Measurements from ENCODE around the gene CLDN16. TPM values are rescaled to one million over a fixed set of nuclear protein-coding genes. Genes with fewer than 3 reads are reported as not detected.

Gene CLDN16
- total RNA-seq, 4 donors from 2014 or later = 0.27 to 3.3 (median 0.47) TPM

DNA sequence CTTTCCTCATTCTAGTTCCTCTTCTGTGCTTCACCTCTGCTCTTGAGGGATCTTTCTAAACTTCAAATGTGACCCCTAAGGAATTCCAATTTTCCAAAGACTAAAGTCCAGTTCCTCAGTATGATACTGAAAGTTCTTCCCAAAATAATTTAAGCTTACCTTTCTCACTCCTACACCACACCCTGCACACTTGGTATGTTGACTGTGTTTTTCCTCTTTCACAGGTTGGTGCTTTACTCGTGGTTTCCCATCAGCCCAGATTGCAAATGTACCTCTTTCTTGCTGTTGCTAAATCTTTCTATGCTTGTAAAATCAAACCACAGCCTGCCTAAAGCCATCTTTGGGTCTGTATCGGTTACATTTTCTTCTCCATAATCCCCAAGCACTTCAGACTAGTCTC is 30.5 kb upstream of the CLDN16 start:
- no peaks in the 10 kb centered on the region for H3K9me3 ChIP-seq
- peaks cover 0 to 15% of the 10 kb centered on the region in 2 donors for H3K4me1 ChIP-seq
- TF ChIP-seq POLR2A (IDR thresholded peaks at IDR 0.05) = no peak
- TF ChIP-seq, protein P1, sequence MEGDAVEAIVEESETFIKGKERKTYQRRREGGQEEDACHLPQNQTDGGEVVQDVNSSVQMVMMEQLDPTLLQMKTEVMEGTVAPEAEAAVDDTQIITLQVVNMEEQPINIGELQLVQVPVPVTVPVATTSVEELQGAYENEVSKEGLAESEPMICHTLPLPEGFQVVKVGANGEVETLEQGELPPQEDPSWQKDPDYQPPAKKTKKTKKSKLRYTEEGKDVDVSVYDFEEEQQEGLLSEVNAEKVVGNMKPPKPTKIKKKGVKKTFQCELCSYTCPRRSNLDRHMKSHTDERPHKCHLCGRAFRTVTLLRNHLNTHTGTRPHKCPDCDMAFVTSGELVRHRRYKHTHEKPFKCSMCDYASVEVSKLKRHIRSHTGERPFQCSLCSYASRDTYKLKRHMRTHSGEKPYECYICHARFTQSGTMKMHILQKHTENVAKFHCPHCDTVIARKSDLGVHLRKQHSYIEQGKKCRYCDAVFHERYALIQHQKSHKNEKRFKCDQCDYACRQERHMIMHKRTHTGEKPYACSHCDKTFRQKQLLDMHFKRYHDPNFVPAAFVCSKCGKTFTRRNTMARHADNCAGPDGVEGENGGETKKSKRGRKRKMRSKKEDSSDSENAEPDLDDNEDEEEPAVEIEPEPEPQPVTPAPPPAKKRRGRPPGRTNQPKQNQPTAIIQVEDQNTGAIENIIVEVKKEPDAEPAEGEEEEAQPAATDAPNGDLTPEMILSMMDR (IDR thresholded peaks at IDR 0.05) = no peak
- no peak overlapping the region for H3K27ac ChIP-seq
- WGBS, 2 donors = 72 to 88% methylated on average over 2 of the region's 2 CpGs
- DNase-seq = no peak
- intact Hi-C loops (cut with DNase I) = no loop called here
- H3K36me3 ChIP-seq = no peaks in the 10 kb centered on the region
- H3K27me3 ChIP-seq = no peaks in the 10 kb centered on the region
- no peak overlapping the region for H3K4me3 ChIP-seq (replicated peaks in 1 of 3)

DNA sequence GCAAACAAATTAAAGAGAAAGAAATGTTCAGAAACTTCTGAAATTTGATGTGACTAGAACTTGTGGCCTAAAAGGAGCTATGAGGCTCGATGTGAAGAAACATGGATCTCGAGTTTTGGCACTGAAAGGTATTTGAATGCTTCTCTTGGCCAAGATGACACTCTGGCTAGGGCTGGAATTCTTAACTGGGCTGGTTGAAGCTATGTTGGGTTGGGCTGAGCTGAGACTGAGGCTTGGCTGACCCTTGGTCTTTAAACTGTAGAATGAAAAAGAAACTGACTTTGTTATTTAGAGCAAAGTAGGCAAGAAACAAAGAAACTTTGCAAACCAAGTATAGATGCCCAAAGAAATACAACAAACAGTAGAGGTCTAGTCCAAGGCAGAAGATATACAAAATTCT is 28.1 kb upstream of the CLDN16 start:
- Histone ChIP-seq H3K4me1 (peaks cover 0 to 11% of the 10 kb centered on the region in 2 donors), H3K9me3 (no peaks in the 10 kb centered on the region), H3K27ac (no peak overlapping the region), H3K4me3 (replicated peaks in 1 of 3) (no peak overlapping the region), H3K36me3 (no peaks in the 10 kb centered on the region), H3K27me3 (no peaks in the 10 kb centered on the region)
- TF ChIP-seq, protein P1 (IDR thresholded peaks at IDR 0.05) = no peak
- DNase-seq = no peak
- WGBS, 2 donors = 65 to 84% methylated on average over 2 of the region's 2 CpGs
- intact Hi-C loops (cut with DNase I) = no loop called here

DNA sequence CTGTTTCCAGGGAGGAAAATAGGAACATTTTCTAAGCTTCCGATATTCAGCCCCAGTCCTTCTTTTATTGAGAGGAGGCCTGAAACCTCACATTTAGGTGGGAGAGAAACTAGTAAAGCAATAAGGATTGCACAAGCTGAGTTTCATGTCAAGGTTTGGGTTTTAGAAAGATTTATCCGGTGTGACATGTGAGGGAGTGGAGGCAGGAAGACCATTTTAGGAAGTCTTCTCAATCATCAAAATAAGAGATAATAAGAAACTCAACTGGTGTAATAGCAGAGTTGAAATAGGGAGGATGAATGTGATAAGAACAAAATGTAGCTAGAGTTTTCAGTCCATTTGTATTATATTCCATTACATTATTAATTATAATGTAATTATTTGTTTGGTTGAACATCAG is 27.7 kb upstream of the CLDN16 start:
- DNase-seq = no peak
- H3K27ac ChIP-seq = no peak overlapping the region
- TF ChIP-seq, protein P1 (IDR thresholded peaks at IDR 0.05) = no peak
- no peak for TF ChIP-seq POLR2A (IDR thresholded peaks at IDR 0.05)
- H3K9me3 ChIP-seq = no peaks in the 10 kb centered on the region
- peaks cover 0 to 7% of the 10 kb centered on the region in 2 donors for H3K4me1 ChIP-seq
- H3K27me3 ChIP-seq = no peaks in the 10 kb centered on the region
- WGBS, 2 donors = 90% methylated on average over 2 of the region's 2 CpGs
- intact Hi-C loops (cut with DNase I) = no loop called here
- no peak overlapping the region for H3K4me3 ChIP-seq (replicated peaks in 1 of 3)
- no peaks in the 10 kb centered on the region for H3K36me3 ChIP-seq

DNA sequence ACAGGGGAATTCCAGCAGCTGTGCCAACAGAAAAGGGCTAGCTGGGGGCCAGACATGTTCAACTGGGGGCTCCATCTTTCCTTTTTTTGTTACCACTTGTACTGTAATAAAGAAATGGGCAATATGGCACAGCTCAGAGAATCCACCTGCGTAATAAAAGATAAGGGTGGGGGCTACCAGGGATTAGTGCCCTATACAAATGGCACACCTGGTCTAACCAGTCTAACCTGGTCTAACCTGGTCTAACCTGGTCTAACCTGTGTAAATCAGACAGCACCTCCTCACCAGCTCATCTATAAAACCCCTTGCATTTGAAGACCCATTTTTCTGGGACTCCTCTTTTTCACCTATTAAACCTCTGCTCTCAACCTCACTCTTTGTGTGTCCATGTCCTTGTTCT is 26.2 kb upstream of the CLDN16 start:
- Histone ChIP-seq H3K4me1 (no peaks in the 10 kb centered on the region), H3K4me3 (replicated peaks in 1 of 3) (no peak overlapping the region), H3K9me3 (no peaks in the 10 kb centered on the region), H3K36me3 (no peaks in the 10 kb centered on the region), H3K27ac (no peak overlapping the region), H3K27me3 (no peaks in the 10 kb centered on the region)
- intact Hi-C loops (cut with DNase I) = no loop called here
- WGBS, 2 donors = 91 to 100% methylated on average over 1 of the region's 1 CpG
- no peak for TF ChIP-seq POLR2A (IDR thresholded peaks at IDR 0.05)
- TF ChIP-seq, protein P1 (IDR thresholded peaks at IDR 0.05) = no peak
- no peak for DNase-seq

DNA sequence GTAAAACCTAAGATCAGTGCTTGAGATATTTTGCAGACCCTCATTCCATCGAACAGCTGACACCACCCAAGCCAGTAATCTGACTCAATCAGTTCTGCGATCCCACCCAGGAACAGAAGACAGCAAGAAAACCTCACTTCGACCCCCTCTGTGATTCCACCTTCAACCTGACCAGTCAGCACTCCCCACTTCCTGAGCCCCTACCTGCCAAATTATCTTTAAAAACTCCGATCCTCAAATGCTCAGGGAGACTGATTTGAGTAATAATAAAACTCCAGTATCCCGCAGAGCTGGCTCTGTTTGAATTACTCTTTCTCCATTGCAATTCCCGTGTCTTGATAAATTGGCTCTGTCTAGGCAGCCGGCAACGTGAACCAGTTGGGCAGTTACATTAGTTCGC is 25.7 kb upstream of the CLDN16 start:
- Histone ChIP-seq H3K27ac (no peak overlapping the region), H3K4me3 (replicated peaks in 1 of 3) (no peak overlapping the region), H3K36me3 (no peaks in the 10 kb centered on the region), H3K9me3 (no peaks in the 10 kb centered on the region), H3K4me1 (no peaks in the 10 kb centered on the region), H3K27me3 (no peaks in the 10 kb centered on the region)
- no peak for DNase-seq
- intact Hi-C loops (cut with DNase I) = no loop called here
- 79% methylated on average over 9 of the region's 9 CpGs for WGBS, 2 donors
- no peak for TF ChIP-seq POLR2A (IDR thresholded peaks at IDR 0.05)
- TF ChIP-seq, protein P1 (IDR thresholded peaks at IDR 0.05) = no peak
